ENCODE results near the gene ERICH3. TPM values are rescaled to one million over a fixed set of nuclear protein-coding genes. Genes with fewer than 3 reads are reported as not detected.

Gene ERICH3
- total and polyA plus RNA-seq, 4 donors: 0.04 to 0.08 (median 0.05) TPM

- TF ChIP-seq, protein P1, sequence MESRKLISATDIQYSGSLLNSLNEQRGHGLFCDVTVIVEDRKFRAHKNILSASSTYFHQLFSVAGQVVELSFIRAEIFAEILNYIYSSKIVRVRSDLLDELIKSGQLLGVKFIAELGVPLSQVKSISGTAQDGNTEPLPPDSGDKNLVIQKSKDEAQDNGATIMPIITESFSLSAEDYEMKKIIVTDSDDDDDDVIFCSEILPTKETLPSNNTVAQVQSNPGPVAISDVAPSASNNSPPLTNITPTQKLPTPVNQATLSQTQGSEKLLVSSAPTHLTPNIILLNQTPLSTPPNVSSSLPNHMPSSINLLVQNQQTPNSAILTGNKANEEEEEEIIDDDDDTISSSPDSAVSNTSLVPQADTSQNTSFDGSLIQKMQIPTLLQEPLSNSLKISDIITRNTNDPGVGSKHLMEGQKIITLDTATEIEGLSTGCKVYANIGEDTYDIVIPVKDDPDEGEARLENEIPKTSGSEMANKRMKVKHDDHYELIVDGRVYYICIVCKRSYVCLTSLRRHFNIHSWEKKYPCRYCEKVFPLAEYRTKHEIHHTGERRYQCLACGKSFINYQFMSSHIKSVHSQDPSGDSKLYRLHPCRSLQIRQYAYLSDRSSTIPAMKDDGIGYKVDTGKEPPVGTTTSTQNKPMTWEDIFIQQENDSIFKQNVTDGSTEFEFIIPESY (IDR thresholded peaks at IDR 0.05): no peak
- TF ChIP-seq HNF4G (IDR thresholded peaks at IDR 0.05) (no peak), ATF3 (IDR thresholded peaks at IDR 0.05) (no peak), FOXA2 (IDR thresholded peaks at IDR 0.05) (no peak)
These were observed 124.4 kb downstream of the ERICH3 start (continued) for GRCh38 chr1:74548961-74549750.

GRCh38 chr1:74545821-74546220 is 127.8 kb downstream of the ERICH3 start:
- no peak for DNase-seq (ENCODE audit: low spot score)
- no peak overlapping the region for H3K4me3 ChIP-seq (ENCODE audit: low read depth in 1 of 3, low read length in 3 of 3)
- TF ChIP-seq YY1 (IDR thresholded peaks at IDR 0.05) (no peak), TAF1 (conservative IDR thresholded peaks at IDR 0.05) (no peak), RXRA (IDR thresholded peaks at IDR 0.05) (no peak)
- no peaks in the 10 kb centered on the region for H3K36me3 ChIP-seq (ENCODE audit: control insufficient read depth in 4 of 4, insufficient read depth in 3 of 4, low read depth in 1 of 4, low read length in 3 of 4)
- no peak overlapping the region for H3K9ac ChIP-seq (ENCODE audit: low read depth in 1 of 2, low read length in 2 of 2)
- H3K9me3 ChIP-seq (ENCODE audit: control insufficient read depth in 4 of 4, low read length in 3 of 4): no peaks in the 10 kb centered on the region
- no peaks in the 10 kb centered on the region for H3K27me3 ChIP-seq (ENCODE audit: control insufficient read depth in 4 of 4, insufficient read depth in 4 of 4, low read length in 3 of 4)
- no peaks in the 10 kb centered on the region for H3K4me1 ChIP-seq (ENCODE audit: control insufficient read depth in 4 of 4, insufficient read depth in 4 of 4, low read length in 3 of 4)
- H3K27ac ChIP-seq (ENCODE audit: low read depth in 1 of 2, low read length in 2 of 2): no peak overlapping the region
- 91% methylated on average over 2 of the region's 2 CpGs for WGBS

DNA sequence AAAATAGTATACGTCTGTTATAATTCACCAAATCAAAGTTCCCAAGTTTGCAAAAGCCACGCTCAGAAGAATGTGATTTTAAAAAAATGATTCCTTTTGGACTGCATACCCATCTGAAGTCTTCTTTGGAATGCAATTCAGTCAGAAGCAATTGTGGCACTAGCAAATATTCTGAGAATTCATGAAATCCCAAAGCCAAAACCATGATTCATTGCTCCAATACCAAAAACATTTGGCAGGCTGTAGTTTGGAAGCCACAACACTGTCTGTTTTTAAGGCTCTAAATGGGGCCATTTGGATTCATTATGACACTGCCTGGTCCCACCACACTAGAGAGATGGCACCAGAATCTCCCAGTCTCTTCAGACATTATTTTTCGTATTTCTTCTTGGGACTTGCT is 139.4 kb downstream of the ERICH3 start:
- Histone ChIP-seq H3K4me3 (ENCODE audit: low read depth in 1 of 3, low read length in 3 of 3) (no peak overlapping the region), H3K9me3 (ENCODE audit: control insufficient read depth in 4 of 4, low read length in 3 of 4) (no peaks in the 10 kb centered on the region), H3K4me1 (ENCODE audit: control insufficient read depth in 4 of 4, insufficient read depth in 4 of 4, low read length in 3 of 4) (peaks cover 0 to 1% (median 0%) of the 10 kb centered on the region in 4 donors), H3K27ac (ENCODE audit: low read depth in 1 of 2, low read length in 2 of 2) (no peak overlapping the region), H3K9ac (ENCODE audit: low read depth in 1 of 2, low read length in 2 of 2) (no peak overlapping the region), H3K27me3 (ENCODE audit: control insufficient read depth in 4 of 4, insufficient read depth in 4 of 4, low read length in 3 of 4) (no peaks in the 10 kb centered on the region), H3K36me3 (ENCODE audit: control insufficient read depth in 4 of 4, insufficient read depth in 3 of 4, low read depth in 1 of 4, low read length in 3 of 4) (no peaks in the 10 kb centered on the region)
- 85% methylated on average over 3 of the region's 3 CpGs for WGBS
- TF ChIP-seq EGR1 (IDR thresholded peaks at IDR 0.05; ENCODE audit: low read depth in 2 of 2) (no peak), SP1 (IDR thresholded peaks at IDR 0.05) (no peak), MAX (IDR thresholded peaks at IDR 0.05) (no peak), TAF1 (conservative IDR thresholded peaks at IDR 0.05) (no peak), RXRA (IDR thresholded peaks at IDR 0.05) (no peak), YY1 (IDR thresholded peaks at IDR 0.05) (no peak), ATF3 (IDR thresholded peaks at IDR 0.05) (no peak), GABPA (IDR thresholded peaks at IDR 0.05 in 1 of 2, conservative IDR thresholded peaks at IDR 0.05 in 1 of 2) (no peak)
- TF ChIP-seq, protein P1 (IDR thresholded peaks at IDR 0.05): no peak
- no peak for DNase-seq (ENCODE audit: low spot score)

Data from liver (tissue), 9 donors.